Measurements from ENCODE around the gene ZDHHC8.

The ZDHHC8 gene

DNA sequence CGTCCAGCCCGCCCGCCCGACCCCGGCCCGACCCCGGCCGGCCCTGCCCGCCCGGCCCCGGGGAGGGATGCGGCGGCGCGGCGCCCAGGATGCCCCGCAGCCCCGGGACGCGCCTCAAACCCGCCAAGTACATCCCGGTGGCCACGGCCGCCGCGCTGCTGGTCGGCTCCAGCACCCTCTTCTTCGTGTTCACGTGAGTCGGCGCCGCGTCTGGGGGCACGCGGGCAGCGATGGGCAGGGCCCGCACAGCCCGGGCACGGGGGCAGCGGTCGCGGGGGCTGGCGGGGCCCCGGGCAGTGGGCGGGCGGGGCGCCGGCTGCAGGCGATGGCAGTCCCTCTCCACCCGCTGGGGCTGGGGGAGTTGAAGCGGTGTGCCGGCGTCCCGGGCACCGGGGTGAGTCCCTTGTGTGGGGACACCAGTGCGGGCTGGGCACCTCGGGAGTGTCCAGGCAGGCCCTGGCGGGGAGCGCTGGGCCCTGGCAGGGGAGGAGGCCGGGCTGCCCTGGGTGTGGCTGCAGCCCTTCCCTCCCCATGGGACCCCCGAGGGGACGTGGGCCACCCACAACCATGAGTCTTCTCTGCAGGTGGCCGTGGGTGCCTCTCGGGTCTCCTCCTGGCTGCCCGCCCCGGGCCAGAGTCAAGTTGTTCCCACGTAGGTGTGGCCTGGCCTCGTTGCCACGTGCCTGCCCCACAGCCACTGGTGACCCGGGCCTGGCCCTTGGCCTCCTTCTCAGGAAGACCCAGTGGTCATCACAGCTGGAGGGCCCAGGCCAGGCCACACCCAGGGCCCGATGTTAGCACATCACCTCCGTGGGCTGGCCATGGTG lies 468 bp downstream of the ZDHHC8 start:
- DNase-seq: no peak

DNA sequence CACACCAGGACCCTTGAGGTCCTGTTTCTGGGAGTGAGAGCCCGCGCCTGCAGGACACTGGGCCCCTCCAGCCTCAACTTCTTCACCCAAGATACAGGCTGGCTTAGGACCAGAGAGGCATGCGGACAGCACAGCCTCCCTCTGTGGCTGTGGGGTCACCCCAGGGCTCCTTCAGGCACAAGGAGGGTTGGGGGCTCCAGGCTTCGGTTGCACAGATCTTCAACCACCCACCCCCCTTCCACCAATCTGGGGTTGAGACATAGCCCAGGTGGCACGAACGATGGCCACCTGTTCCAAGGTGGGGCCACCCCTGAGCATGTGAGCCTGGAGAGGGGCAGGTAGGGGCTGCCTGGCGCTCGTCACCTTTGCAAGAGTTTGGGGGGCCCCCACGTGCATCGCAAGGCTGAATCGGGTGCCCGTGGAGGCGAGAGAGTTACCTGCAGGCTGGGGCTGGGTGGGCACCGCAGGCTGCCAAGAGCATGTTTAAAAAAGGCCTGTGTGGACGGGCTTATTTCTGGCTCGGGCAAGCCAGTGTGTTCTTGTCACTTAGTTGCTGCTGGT lies 1.2 kb downstream of the ZDHHC8 start:
- no peak for DNase-seq

GRCh38 chr22:20133930-20134549 lies 2.4 kb downstream of the ZDHHC8 start:
- no peak for DNase-seq

DNA sequence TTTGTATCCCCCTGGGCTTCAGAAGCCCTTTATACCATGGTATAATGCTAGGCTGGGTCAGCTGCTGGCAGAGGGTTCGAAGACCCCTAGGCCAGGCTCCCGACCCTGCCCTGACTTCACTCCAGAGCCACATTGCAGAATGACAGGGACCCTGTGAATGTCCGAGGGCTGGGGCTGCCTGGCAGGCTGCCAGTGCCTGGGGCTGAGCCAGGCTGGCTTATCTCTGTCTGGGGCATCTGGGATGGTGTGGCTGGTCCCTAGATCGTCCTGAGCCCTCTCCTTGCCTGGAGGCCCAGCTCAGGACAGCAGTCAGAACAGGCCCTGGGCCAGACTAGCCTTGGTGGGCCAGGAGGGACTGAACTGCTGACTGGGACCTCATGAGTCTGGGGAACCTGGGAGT lies 3.7 kb downstream of the ZDHHC8 start:
- DNase-seq: no peak

GRCh38 chr22:20135806-20136602 lies 4.4 kb downstream of the ZDHHC8 start:
- no peak for DNase-seq

- no peak for DNase-seq
Measured at GRCh38 chr22:20136603-20136873, 4.9 kb downstream of the ZDHHC8 start.

DNA sequence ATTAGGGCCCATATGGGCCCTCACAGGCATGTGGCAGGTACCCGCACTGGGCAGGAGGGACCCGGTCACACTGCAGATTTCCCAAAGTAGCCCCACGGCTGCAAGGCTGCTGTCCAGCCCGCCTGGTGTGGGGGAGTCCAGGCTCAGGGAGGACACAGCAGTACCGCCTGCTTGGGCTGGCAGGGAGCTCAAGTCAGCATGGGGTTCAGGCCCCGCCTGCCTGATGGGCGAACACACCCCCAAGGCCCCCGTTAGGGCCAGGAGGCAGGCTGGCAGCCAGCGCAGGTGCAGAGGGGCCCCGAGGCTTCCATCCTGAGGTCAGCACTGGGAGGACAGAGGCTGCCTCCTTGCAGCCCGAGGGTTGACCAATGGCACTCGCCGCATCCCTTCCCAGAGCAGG lies 5.5 kb downstream of the ZDHHC8 start:
- DNase-seq: no peak

- no peak for DNase-seq
Measured at GRCh38 chr22:20137671-20138416, 6.2 kb downstream of the ZDHHC8 start.

DNA sequence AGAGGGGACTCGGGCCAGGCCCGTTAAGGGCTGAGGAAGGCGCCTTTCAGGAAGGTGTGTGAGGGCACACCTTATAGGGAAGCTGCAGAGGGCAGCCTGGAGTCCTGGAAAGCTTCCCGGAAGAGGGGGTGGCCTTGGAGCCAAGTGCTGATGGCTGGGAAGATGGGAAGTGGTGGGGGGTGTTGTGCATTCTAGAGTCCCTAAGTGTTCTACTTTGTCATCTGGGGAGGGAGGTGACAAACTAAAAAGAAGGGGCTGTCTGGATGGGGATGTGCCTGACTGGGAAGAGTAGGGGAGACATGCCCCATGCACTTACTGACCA lies 6.8 kb downstream of the ZDHHC8 start:
- no peak for DNase-seq

GRCh38 chr22:20138868-20139267 lies 7.3 kb downstream of the ZDHHC8 start:
- DNase-seq: no peak

- no peak for DNase-seq
Measured at GRCh38 chr22:20139391-20140106, 7.9 kb downstream of the ZDHHC8 start.

DNA sequence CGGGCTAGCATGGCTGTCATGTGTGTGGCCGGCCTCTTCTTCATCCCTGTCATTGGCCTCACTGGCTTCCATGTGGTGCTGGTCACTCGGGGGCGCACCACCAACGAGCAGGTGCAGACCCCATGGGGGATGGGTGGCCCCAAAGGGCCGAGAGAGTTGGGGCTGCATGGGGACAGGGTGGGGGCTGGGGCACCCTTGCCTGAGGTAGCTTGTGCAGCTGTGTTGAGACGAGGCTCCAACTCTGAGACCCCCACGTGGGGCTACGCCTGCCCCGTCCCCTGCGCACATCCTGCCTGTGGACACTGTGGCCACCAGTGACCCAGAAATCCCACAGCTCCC lies 8.5 kb downstream of the ZDHHC8 start:
- no peak for DNase-seq

DNA sequence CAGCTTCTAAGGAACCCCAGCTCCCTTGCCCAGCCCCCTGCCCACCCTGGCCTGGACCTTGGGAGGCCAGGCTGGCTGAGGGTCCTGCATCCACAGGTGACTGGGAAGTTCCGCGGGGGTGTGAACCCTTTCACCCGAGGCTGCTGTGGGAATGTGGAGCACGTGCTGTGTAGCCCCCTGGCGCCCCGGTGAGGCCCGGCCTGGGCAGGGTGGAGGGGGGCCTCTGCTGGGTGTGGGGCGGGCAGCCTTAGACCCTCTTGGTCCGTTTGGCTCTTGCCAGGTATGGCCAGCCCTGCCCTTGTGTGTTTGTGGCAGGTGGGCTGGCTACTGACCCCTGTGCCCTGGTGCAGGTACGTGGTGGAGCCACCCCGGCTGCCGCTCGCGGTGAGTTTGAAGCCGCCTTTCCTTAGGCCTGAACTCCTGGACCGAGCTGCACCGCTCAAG lies 8.9 kb downstream of the ZDHHC8 start:
- DNase-seq: no peak

DNA sequence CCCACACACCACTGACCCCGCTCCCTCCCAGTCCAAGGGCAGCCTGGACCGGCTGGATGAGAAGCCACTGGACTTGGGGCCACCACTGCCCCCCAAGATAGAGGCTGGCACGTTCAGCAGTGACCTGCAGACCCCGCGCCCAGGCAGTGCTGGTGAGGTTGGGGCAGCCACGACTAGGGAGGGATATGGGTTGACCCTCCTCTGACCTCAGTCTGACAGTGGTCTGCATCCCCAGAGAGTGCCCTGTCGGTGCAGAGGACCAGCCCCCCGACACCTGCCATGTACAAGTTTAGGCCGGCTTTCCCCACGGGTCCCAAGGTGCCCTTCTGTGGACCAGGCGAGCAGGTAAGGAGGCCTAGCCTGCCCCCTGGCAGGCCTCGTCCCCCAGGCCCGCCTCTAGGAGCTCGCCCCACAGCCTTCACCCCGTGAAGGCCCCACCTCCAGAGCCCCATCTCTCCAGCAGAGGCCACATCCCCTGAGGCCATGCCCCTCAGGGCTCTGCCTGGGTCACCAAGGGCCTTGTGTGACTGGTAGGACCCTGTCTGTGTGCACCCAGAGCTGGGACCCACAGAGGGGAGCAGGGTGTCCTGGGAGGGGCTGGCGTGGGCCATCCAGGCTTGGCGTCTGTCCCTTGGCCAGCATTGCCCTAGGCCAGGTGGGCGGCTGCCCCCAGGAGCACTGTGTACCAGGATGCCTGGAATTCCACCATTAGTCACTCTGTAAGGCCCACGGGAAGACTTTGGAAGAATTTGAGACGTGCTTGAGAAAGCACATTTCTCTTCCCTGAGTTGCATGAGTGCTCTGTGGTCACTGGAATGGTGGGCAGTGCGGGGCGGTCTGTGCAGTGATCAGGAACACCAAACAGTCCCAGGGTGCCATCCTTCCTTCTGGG lies 9.8 kb downstream of the ZDHHC8 start:
- DNase-seq: no peak

DNA sequence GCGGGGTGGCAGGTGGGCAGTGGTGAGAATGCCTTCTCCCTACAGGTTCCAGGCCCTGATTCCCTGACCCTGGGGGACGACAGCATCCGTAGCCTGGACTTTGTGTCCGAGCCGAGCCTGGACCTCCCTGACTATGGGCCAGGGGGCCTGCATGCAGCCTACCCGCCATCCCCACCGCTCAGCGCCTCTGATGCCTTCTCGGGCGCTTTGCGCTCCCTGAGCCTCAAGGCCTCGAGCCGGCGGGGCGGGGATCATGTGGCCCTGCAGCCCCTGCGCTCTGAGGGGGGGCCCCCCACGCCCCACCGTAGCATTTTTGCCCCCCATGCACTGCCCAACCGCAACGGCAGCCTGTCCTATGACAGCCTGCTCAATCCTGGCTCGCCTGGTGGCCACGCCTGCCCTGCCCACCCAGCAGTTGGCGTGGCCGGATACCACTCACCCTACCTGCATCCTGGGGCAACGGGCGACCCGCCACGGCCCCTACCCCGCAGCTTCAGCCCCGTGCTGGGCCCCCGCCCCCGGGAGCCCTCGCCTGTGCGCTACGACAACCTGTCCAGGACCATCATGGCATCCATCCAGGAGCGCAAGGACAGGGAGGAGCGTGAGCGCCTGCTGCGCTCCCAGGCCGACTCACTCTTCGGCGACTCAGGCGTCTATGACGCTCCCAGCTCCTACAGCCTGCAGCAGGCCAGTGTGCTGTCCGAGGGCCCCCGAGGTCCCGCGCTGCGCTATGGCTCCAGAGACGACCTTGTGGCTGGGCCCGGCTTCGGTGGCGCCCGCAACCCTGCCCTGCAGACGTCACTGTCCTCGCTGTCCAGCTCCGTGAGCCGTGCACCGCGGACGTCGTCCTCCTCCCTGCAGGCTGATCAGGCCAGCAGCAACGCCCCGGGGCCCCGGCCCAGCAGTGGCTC lies 11.4 kb downstream of the ZDHHC8 start:
- no peak for DNase-seq

GRCh38 chr22:20143883-20144665 lies 12.5 kb downstream of the ZDHHC8 start:
- DNase-seq: no peak

DNA sequence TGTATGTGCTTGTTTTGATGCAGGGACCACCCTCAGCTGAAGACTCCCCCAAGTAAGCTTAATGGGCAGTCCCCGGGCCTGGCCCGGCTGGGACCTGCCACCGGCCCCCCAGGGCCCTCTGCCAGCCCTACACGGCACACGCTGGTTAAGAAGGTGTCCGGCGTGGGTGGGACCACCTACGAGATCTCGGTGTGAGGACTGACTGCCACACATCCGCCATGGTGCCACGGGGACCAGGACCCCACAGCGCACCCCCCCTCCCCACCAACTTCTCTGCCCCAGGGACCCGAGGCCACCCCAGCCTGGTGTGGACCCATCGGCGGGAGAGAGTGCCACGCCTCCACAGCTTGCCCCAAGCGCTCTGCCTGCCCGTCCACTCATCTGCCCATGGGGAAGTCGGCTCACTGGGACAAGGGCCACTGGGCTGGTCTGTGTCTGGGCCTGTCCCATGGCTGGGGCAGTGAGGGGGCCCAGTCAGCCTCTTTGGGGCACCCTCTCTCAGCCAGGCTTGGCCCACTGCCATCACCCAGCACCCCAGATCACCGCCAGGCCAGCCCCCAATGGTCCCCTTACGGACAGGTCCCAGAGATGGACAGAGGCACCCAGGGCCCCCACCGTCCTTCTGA lies 13.7 kb downstream of the ZDHHC8 start:
- DNase-seq: no peak

- no peak for DNase-seq
Measured at GRCh38 chr22:20145832-20146223, 14.2 kb downstream of the ZDHHC8 start.

DNA sequence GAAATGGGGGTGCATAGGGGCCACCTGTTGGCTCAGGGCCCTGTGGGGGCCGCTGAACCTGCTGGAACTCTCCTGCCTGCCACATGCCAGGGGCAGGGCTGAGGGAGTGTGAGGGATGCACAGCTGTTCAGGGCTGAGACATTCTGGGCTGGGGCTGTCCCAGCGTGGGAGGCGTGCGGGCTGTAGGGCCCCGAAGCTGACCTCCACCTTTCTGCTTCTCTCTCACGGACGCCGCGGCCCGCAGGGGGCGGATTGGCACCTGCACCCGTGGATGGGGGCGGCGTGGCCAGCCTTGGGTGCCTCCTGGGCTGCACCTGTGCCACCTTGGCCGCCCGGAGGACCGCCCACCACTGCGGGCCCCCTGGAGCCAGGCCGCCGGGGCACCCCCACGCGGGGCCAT lies 15.2 kb downstream of the ZDHHC8 start:
- DNase-seq: no peak
